ENCODE measurements around the gene THYN1.

THYN1 gene

GRCh38 chr11:134264966-134265764 is 12.0 kb upstream of the THYN1 start:
- Histone ChIP-seq H3K4me1 (ENCODE audit: insufficient read depth, low read length, severe bottlenecking) (no peaks in the 10 kb centered on the region), H3K79me2 (ENCODE audit: insufficient read depth, low read length) (no peaks in the 10 kb centered on the region), H3F3A (ENCODE audit: insufficient read depth, low read length) (no peaks in the 10 kb centered on the region), H3K4me2 (ENCODE audit: low read length) (no peak overlapping the region), H3K27me3 (ENCODE audit: insufficient read depth, low read length) (no peaks in the 10 kb centered on the region), H2AFZ (ENCODE audit: low read length) (no peak overlapping the region), H3K9me3 (ENCODE audit: low read length) (no peaks in the 10 kb centered on the region), H3K9me2 (ENCODE audit: low read depth, low read length) (no peaks in the 10 kb centered on the region), H4K20me1 (ENCODE audit: insufficient read depth, low read length) (no peaks in the 10 kb centered on the region), H3K4me3 (ENCODE audit: low read depth, low read length, poor library complexity, severe bottlenecking) (no peak overlapping the region), H3K36me3 (ENCODE audit: insufficient read depth, low read length) (peaks cover 6% of the 10 kb centered on the region; the same call in 1 of the 2 replicates), H3K27ac (ENCODE audit: low read depth, low read length, poor library complexity, severe bottlenecking) (no peak overlapping the region), H3K9ac (ENCODE audit: low read length) (no peak overlapping the region)
- TF ChIP-seq EZH2 (IDR thresholded peaks at IDR 0.05; ENCODE audit: borderline replicate concordance, low read length) (no peak), CTCF (IDR thresholded peaks at IDR 0.05; ENCODE audit: low read length) (no peak)

- H3K27me3 ChIP-seq (ENCODE audit: insufficient read depth, low read length), result no peaks in the 10 kb centered on the region
- H2AFZ ChIP-seq (ENCODE audit: low read length), result no peak overlapping the region
- H3K9me3 ChIP-seq (ENCODE audit: low read length), result no peaks in the 10 kb centered on the region
- no peaks in the 10 kb centered on the region for H3K79me2 ChIP-seq (ENCODE audit: insufficient read depth, low read length)
- H3K4me2 ChIP-seq (ENCODE audit: low read length), result no peak overlapping the region
- H3F3A ChIP-seq (ENCODE audit: insufficient read depth, low read length), result no peaks in the 10 kb centered on the region
- TF ChIP-seq CTCF (IDR thresholded peaks at IDR 0.05; ENCODE audit: low read length) (peak; percentile 52), EZH2 (IDR thresholded peaks at IDR 0.05; ENCODE audit: borderline replicate concordance, low read length) (no peak)
- no peaks in the 10 kb centered on the region for H4K20me1 ChIP-seq (ENCODE audit: insufficient read depth, low read length)
- H3K36me3 ChIP-seq (ENCODE audit: insufficient read depth, low read length), result peaks cover 20% of the 10 kb centered on the region; the same call in 1 of the 2 replicates
- no peaks in the 10 kb centered on the region for H3K4me1 ChIP-seq (ENCODE audit: insufficient read depth, low read length, severe bottlenecking)
- H3K4me3 ChIP-seq (ENCODE audit: low read depth, low read length, poor library complexity, severe bottlenecking), result no peak overlapping the region
- no peak overlapping the region for H3K9ac ChIP-seq (ENCODE audit: low read length)
- no peak overlapping the region for H3K27ac ChIP-seq (ENCODE audit: low read depth, low read length, poor library complexity, severe bottlenecking)
- no peaks in the 10 kb centered on the region for H3K9me2 ChIP-seq (ENCODE audit: low read depth, low read length)
These were observed 8.7 kb upstream of the THYN1 start for GRCh38 chr11:134261626-134262488.

GRCh38 chr11:134260983-134261382 is 7.8 kb upstream of the THYN1 start:
- peaks cover 20% of the 10 kb centered on the region; the same call in 1 of the 2 replicates for H3K36me3 ChIP-seq (ENCODE audit: insufficient read depth, low read length)
- no peak overlapping the region for H2AFZ ChIP-seq (ENCODE audit: low read length)
- no peak overlapping the region for H3K27ac ChIP-seq (ENCODE audit: low read depth, low read length, poor library complexity, severe bottlenecking)
- no peaks in the 10 kb centered on the region for H3K9me2 ChIP-seq (ENCODE audit: low read depth, low read length)
- no peaks in the 10 kb centered on the region for H3K9me3 ChIP-seq (ENCODE audit: low read length)
- no peaks in the 10 kb centered on the region for H4K20me1 ChIP-seq (ENCODE audit: insufficient read depth, low read length)
- no peak overlapping the region for H3K4me2 ChIP-seq (ENCODE audit: low read length)
- H3K79me2 ChIP-seq (ENCODE audit: insufficient read depth, low read length), result no peaks in the 10 kb centered on the region
- H3K4me1 ChIP-seq (ENCODE audit: insufficient read depth, low read length, severe bottlenecking), result no peaks in the 10 kb centered on the region
- no peak overlapping the region for H3K4me3 ChIP-seq (ENCODE audit: low read depth, low read length, poor library complexity, severe bottlenecking)
- H3F3A ChIP-seq (ENCODE audit: insufficient read depth, low read length), result no peaks in the 10 kb centered on the region
- H3K27me3 ChIP-seq (ENCODE audit: insufficient read depth, low read length), result no peaks in the 10 kb centered on the region
- H3K9ac ChIP-seq (ENCODE audit: low read length), result no peak overlapping the region
- TF ChIP-seq EZH2 (IDR thresholded peaks at IDR 0.05; ENCODE audit: borderline replicate concordance, low read length) (no peak), CTCF (IDR thresholded peaks at IDR 0.05; ENCODE audit: low read length) (no peak)
